DLD1 (cell line): ENCODE data around the gene PPIP5K2.
"Not testable (repeated sequence)": the region's sequence is repeated elsewhere in the genome, so short reads cannot be mapped to it uniquely, and the experiment has no call there.

ENCODE experiments used
- in situ Hi-C: cut with HindIII; loops from 2 replicates; pipeline ENCODE4 v1.10.0; 2017; ENCODE audit warnings: low sequenced_read_pairs

Gene PPIP5K2

GRCh38 chr5:103205991-103206700 lies 86.0 kb downstream of the PPIP5K2 start:
- in situ Hi-C loops, result no loop called here

DNA sequence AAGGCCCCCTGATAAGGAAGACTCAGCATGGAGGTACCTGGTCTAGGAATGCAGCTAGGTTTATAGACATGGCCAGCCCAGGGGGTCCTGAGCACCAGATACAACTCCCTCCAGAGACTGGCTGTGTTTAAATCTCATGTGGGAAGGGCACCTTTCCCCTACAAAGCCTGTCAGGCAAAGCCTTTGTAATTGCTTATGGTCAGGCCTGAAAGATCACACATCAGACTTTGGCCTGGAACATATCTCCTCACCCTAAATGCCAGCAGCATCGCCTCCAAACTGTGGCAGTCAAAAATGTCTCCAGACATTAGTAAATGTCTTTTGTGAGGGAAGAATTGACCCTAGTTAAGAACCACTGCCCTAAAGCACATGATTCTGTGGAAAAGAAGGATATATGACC lies 86.9 kb downstream of the PPIP5K2 start:
- in situ Hi-C loops, result no loop called here

GRCh38 chr5:103207653-103208052 lies 87.6 kb downstream of the PPIP5K2 start:
- in situ Hi-C loops, result no loop called here

GRCh38 chr5:103208460-103208859 lies 88.4 kb downstream of the PPIP5K2 start:
- in situ Hi-C loops, result no loop called here

DNA sequence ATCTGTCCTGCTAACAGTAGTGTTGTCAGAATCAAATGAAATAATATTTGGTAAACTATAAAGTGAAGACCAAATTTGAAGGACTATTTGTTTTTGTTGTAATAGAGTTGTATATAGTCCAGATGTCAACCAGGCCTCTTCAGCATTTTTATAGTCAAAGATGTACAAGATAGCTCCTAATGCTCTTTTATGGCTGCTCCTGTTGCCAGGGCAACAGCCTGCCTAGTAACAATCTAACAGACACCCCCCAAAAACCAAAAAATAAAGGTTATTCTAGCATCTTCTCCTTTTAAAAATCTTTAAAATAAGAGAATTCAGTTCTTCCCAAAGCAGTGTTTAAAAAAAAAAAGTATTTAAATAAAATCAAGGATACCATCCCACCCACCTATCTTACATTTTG lies 89.0 kb downstream of the PPIP5K2 start:
- in situ Hi-C loops, result no loop called here

- in situ Hi-C loops, result no loop called here
Measured at GRCh38 chr5:103210952-103211351, 90.9 kb downstream of the PPIP5K2 start.

DNA sequence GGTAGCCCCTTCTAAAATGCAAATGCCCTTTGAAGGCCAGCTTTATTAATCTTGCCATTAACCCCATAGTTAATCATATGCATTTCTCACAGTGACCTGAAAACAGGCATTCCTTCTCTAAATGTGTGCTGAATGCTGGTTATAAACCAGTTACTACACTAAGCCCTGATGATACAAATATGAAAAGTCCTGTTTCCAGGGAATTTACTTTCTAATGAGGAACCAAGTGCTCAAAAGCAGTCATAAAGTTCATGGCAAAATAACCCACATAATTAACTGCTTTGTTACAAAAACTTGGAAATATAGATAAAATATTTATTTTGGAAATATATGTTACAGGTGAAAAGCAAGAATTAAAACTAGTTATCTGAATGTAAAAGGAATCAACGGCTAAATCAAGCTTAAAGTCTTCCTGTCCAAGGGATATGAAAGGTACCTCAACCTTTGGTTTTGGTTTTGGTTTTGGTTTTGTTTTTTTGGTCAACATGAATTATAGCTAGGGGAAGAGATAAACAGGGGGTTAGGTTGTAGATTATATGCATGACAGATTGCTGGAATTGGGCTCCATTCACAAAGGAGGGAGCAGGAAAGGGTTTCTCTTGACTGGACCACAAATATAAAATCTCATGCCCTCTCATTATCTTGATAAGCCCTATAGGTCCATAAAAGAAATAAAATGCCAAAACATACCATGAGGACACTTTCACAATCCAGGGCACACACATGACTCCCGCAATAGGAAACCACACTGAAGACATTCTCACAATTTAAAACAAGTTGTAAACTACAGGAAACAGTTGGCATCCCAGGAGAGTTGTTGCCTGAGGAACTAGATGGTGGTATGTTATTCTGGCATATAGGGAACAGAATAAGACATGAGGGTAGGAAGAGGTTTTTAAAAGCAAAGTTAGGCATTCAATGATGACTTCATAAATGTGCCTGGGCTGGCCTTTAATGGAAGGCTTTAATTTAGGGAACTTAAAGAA lies 91.8 kb downstream of the PPIP5K2 start:
- in situ Hi-C loops, result no loop called here

DNA sequence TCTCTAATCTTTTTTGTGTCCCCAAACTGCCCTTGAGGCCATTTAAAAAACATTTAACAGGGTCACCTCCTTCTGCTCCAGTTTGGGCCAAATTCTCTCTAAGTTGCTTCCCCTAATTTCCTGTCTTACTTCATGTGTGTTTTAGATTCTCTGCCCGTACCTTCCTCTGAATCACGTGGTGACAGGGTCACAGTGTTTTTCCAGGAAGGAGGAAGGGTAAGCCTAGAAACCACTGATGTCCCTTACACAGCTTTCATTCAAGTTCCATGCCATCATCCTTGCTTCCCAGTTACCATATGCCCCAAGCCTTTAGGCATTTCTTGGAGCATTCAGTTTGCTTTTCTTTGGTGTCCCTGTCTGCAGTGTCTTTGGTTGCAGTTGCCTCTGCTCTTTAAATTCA lies 96.0 kb downstream of the PPIP5K2 start:
- in situ Hi-C loops, result no loop called here

DNA sequence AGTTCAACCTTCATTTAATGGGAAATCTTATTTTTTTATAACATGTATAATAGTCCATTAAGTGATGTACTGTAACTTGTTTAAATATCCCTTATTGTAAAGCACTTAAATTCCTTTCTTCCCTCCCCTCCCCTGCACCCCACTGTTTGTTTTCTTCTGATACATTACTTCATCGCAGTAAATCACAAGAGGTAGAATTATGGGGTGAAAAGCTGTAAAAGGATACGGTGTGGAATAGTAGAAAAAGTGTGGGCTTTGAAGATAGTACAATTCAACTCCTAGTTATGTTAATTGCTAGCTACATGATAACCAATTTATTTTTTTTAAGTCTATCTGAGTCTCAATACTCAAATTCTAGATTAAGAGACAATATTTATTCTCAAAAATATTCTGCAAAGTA lies 96.6 kb downstream of the PPIP5K2 start:
- in situ Hi-C loops, result no loop called here

- in situ Hi-C loops, result no loop called here
Measured at GRCh38 chr5:103217101-103217500, 97.0 kb downstream of the PPIP5K2 start.

- in situ Hi-C loops, result no loop called here
Measured at GRCh38 chr5:103218164-103218563, 98.1 kb downstream of the PPIP5K2 start.

GRCh38 chr5:103219074-103219473 lies 99.0 kb downstream of the PPIP5K2 start:
- in situ Hi-C loops, result not testable (repeated sequence)

DNA sequence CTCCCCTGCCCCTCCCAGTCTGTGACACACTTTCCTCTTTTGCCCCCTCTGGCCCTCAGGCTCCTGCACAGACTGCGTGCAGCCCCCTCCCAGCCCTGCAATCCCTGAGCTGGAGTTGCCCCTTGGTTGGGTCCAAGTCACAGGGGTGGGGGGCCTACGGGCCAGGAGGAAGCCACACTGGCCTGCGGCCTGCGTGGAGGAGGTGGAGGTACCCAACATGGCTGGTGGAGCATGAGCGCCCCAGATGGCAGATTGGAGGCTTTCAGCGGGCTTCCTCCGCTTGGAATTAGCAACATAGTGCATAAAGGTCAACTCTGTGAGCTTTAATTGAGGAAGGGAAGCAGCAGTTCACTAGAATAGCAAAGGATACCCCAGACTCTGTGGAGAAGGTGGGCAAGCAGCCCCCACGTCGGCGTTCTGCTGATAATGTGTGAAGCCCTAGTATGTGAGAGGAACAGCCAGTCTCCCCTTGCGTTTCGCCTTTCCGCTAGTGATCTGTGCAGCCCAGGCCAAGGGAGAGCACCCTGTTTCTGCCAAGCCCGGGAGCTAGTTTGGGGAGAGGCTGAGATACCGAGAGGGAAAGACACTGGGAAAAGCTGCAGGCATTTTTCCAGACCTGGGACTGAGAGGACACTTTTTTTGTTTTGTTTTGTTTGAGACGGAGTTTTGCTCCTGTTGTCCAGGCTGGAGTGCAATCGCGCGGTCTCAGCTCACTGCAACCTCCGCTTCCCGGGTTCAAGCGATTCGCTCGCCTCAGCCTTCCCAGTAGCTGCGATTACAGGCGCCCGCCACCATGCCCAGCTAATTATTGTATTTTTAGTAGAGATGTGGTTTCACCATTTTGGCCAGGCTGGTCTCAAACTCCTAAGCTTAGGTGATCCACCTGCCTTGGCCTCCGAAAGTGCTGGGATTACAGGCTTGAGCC lies 103.2 kb downstream of the PPIP5K2 start:
- in situ Hi-C loops, result no loop called here

DNA sequence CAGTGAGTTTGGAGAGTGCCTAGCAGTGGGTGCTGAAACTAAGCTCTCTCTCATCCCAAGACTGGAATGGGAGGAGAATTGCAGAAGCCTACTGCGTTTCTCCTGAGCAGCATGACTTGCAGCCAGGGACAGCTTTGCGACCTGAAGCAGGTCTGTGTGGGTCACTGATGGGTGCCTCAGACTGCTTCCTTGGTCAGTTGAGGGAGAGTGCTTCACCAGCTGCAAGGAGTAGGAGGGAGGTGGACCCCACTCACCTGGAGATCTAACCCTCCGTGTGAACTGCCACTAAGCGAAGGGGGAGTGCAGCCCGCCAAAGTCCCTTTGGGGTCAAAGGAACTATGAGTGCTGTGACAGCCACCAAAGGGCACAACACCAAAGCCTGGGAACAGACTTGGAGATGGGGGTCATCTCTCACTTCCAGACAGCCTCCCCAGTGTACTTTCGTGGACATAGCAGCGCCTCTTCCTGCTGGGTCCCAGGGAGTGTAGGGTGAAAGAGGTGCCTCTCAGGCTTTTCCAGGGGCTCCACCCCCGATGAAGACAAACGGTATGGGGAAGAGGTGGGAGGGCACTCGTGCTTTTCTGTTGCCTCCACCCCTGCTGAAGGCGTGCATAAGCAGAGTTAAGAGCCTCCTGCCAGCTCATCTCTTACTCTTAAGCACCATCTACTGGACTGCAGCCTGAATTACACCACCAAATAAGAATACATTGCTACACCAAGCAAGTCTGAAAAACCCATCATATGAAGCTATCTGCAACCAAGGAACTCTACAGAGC lies 104.2 kb downstream of the PPIP5K2 start:
- in situ Hi-C loops, result no loop called here

DNA sequence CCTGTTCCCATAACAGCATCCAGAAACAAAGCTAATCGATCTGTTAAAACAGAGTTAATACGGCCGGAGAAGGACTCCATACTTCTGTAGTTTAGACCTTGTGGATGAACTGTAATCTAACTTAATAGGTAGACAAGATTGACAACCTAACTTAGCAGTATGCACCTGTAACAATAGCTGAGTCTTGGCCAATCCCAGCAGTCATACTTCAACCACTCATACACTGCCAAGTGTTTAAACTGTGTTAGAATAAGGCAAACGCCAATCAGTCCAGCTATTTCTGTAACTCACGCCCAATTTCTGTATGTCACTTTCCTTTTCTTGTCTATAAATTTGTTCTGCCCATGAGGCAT lies 104.8 kb downstream of the PPIP5K2 start:
- in situ Hi-C loops, result no loop called here

DNA sequence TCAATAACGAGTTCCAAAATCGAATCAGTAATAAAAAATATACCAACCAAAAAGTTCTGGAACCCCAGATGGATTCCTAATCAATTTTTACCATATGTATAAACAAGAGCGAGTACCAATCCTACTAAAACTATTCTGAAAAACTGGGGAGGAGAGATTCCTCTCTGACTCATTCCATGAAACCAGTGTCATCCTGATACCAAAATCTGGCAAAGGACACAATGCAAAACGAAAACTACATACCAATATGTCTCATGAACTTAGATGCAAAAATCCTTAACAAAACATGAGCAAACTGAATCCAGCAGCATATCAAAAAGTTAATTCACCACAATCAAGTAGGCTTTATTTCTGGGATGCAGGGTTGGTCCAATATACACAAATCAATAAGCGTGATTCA lies 108.0 kb downstream of the PPIP5K2 start:
- in situ Hi-C loops, result no loop called here

GRCh38 chr5:103228588-103228987 lies 108.5 kb downstream of the PPIP5K2 start:
- in situ Hi-C loops, result no loop called here

GRCh38 chr5:103232393-103232999 lies 112.4 kb downstream of the PPIP5K2 start:
- in situ Hi-C loops, result no loop called here

- in situ Hi-C loops, result no loop called here
Measured at GRCh38 chr5:103234239-103234975, 114.3 kb downstream of the PPIP5K2 start.
